Fibroblast of the aortic adventitia (primary cell): Measurements from ENCODE around the gene CD6. TPM values are rescaled to one million over a fixed set of nuclear protein-coding genes. Genes with fewer than 3 reads are reported as not detected.

ENCODE experiments used
- DNase-seq: peaks from one replicate; pipeline ENCODE4 v3.0.0-alpha.2; 2010; ENCODE audit warnings: low read depth
- H3K4me3 ChIP-seq: 2 replicates; pipeline ENCODE4 v1.5.1; 2011; ENCODE audit warnings: low read depth, mild to moderate bottlenecking, control low read depth, low read length, moderate library complexity
- small RNA-seq: library from RNA; depleted of rRNA; stranded (forward); fragments of <200 nt; gene quantifications from one replicate; pipeline ENCODE3, GENCODE V24; 2012
- total RNA-seq: library from RNA; depleted of rRNA; stranded (reverse); fragments of >200 nt; gene quantifications from 2 replicates; pipeline ENCODE4 v1.2.3, GENCODE V29; 2012; ENCODE audit warnings: low replicate concordance
- TF ChIP-seq, protein P1 (sequence below): IDR thresholded peaks from 2 replicates; pipeline ENCODE4 v1.5.1; 2011; ENCODE audit warnings: mild to moderate bottlenecking, low read length, control low read depth, inconsistent platforms; ENCODE audit not compliant: insufficient read depth

Gene CD6
- total RNA-seq, 1 donor, result not detected

DNA sequence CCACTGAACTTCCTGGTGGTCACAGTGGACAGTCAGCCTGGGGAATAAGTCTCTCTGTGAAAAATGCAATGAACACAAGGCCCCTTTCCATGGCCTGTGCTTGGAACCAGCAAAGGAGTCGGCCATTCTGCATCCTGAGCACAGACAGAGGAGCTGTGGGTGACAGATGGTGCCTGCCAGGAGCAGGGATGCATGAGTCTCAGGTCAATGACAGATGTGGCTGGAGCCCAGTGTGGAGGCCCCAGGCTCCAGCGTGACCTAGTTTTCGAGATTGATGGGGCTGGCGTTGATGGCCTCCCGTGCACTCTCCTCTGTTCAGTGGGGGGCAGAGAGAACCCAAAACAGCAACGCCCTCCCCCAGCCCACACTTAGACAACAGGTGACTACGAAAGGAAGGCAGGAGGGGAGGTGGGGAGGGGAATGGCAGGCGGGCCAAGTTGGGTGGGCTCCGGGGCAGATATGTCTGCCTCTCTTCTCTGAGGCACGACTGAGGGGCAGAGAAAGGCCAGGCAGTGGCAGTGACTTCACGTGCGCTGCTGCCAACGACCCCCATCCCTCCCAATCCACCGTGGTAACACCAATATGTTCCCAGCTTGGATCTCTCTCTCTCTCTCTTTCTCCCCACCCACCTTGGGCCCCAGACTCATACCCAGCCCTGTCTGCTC lies 96.4 kb downstream of the CD6 start:
- no peak for DNase-seq
- no peak overlapping the region for H3K4me3 ChIP-seq
- TF ChIP-seq, protein P1, sequence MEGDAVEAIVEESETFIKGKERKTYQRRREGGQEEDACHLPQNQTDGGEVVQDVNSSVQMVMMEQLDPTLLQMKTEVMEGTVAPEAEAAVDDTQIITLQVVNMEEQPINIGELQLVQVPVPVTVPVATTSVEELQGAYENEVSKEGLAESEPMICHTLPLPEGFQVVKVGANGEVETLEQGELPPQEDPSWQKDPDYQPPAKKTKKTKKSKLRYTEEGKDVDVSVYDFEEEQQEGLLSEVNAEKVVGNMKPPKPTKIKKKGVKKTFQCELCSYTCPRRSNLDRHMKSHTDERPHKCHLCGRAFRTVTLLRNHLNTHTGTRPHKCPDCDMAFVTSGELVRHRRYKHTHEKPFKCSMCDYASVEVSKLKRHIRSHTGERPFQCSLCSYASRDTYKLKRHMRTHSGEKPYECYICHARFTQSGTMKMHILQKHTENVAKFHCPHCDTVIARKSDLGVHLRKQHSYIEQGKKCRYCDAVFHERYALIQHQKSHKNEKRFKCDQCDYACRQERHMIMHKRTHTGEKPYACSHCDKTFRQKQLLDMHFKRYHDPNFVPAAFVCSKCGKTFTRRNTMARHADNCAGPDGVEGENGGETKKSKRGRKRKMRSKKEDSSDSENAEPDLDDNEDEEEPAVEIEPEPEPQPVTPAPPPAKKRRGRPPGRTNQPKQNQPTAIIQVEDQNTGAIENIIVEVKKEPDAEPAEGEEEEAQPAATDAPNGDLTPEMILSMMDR, result no peak

DNA sequence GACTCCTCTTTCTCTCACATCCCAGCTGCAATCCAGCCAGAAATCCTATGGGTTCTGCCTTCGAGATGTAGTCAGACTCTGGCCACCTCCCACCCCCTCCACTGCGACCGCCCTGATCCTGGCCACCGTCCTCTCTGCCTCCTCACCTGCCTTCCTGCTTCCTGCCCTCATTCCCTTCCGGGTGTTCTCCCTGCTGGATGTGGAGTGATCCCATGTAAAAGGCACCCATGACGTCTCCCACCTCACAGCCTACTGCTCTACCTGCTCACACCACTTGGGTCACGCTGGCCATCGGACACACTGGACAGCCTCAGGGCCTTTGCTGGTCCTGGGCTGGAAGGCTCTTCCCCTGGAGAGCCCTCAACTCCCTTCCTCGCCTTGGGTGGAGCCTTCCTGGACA lies 97.1 kb downstream of the CD6 start:
- no peak overlapping the region for H3K4me3 ChIP-seq
- TF ChIP-seq, protein P1, result no peak
- DNase-seq, result no peak

DNA sequence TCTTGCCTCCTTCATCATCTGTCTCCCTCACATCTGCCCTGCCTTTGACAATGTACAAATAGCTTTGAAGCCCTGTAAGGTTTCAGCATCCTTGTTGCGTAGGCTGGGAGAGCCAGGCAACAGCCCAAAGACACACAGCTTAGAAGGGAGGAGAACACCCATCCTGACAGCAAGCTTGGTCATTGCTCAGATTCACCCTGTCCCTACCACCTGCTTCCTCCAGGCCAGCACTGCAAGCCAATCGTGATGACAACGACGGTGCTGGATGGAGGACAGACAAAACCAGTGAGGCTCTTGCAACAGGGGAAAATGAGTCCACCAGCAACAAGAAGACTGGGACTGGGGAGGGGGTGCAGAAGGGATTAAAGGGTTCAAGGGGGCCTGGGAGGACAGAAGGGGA lies 97.9 kb downstream of the CD6 start:
- no peak for DNase-seq
- no peak overlapping the region for H3K4me3 ChIP-seq
- TF ChIP-seq, protein P1, result no peak

Small RNAs within 50 kb of the gene (small RNA-seq; reads per million reads assigned to genes)
- not detected for gene RNU6-933P

Other genes with a start within 250 kb of the CD6 start
- gene MS4A18, start 247.0 kb upstream of the CD6 start, total RNA-seq, result not detected in 2 replicates
- gene MS4A15, start 214.8 kb upstream of the CD6 start, total RNA-seq, result not detected in 2 replicates
- not detected in 2 replicates for gene MS4A10, start 186.3 kb upstream of the CD6 start, total RNA-seq
- gene CCDC86, start 129.6 kb upstream of the CD6 start, total RNA-seq, result 3.6 and 12.0 TPM in 2 replicates
- not detected in 2 replicates for gene PTGDR2, start 115.7 kb upstream of the CD6 start, total RNA-seq
- not detected in 2 replicates for gene ZP1, start 104.1 kb upstream of the CD6 start, total RNA-seq
- gene PRPF19, start 65.1 kb upstream of the CD6 start, total RNA-seq, result 19.5 and 53.1 TPM in 2 replicates
- 29.3 and 44.1 TPM in 2 replicates for gene TMEM109, start 57.5 kb upstream of the CD6 start, total RNA-seq
- gene TMEM132A, start 47.2 kb upstream of the CD6 start, total RNA-seq, result 3.7 and 17.9 TPM in 2 replicates
- 6.8 and 18.2 TPM in 2 replicates for gene SLC15A3, start 19.5 kb upstream of the CD6 start, total RNA-seq
- not detected in 2 replicates for gene CD5, start 130.8 kb downstream of the CD6 start, total RNA-seq
- gene VPS37C, start 189.7 kb downstream of the CD6 start, total RNA-seq, result 9.2 and 13.5 TPM in 2 replicates
- gene PGA3, start 231.8 kb downstream of the CD6 start, total RNA-seq, result 0.18 TPM in 1 of 2 replicates, not detected in the other